Measurements from ENCODE around the gene CHAC1.

The CHAC1 gene, protein sequence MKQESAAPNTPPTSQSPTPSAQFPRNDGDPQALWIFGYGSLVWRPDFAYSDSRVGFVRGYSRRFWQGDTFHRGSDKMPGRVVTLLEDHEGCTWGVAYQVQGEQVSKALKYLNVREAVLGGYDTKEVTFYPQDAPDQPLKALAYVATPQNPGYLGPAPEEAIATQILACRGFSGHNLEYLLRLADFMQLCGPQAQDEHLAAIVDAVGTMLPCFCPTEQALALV

GRCh38 chr15:40952901-40953712, at the start of gene CHAC1:
CHAC1 (plus strand) TSS chr15:40953471; CDS start chr15:40953584, 113 bp downstream.
- in situ Hi-C loops (cut with MboI; ENCODE audit: low sequenced_read_pairs, unreplicated experiment), result no loop called here

GRCh38 chr15:40904552-40905201, 48.6 kb upstream of the CHAC1 start:
- no peak for DNase-seq (ENCODE audit: low spot score)
- in situ Hi-C loops (cut with MboI; ENCODE audit: low sequenced_read_pairs, unreplicated experiment), result loop anchor here (25.0 kb wide), 1 partner anchor 108 kb away; no protein-coding TSS in a partner anchor
- TF ChIP-seq, protein P1, sequence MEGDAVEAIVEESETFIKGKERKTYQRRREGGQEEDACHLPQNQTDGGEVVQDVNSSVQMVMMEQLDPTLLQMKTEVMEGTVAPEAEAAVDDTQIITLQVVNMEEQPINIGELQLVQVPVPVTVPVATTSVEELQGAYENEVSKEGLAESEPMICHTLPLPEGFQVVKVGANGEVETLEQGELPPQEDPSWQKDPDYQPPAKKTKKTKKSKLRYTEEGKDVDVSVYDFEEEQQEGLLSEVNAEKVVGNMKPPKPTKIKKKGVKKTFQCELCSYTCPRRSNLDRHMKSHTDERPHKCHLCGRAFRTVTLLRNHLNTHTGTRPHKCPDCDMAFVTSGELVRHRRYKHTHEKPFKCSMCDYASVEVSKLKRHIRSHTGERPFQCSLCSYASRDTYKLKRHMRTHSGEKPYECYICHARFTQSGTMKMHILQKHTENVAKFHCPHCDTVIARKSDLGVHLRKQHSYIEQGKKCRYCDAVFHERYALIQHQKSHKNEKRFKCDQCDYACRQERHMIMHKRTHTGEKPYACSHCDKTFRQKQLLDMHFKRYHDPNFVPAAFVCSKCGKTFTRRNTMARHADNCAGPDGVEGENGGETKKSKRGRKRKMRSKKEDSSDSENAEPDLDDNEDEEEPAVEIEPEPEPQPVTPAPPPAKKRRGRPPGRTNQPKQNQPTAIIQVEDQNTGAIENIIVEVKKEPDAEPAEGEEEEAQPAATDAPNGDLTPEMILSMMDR (IDR thresholded peaks at IDR 0.05; ENCODE audit: borderline replicate concordance, control extremely low read depth, extremely low read depth, insufficient read depth, missing control alignments), result no peak

More at GRCh38 chr15:40952901-40953712, at the start of gene CHAC1:
- DNase-seq (ENCODE audit: low spot score), result peak; percentile 100
- TF ChIP-seq, protein P1 (IDR thresholded peaks at IDR 0.05; ENCODE audit: borderline replicate concordance, control extremely low read depth, extremely low read depth, insufficient read depth, missing control alignments), result no peak

DNA sequence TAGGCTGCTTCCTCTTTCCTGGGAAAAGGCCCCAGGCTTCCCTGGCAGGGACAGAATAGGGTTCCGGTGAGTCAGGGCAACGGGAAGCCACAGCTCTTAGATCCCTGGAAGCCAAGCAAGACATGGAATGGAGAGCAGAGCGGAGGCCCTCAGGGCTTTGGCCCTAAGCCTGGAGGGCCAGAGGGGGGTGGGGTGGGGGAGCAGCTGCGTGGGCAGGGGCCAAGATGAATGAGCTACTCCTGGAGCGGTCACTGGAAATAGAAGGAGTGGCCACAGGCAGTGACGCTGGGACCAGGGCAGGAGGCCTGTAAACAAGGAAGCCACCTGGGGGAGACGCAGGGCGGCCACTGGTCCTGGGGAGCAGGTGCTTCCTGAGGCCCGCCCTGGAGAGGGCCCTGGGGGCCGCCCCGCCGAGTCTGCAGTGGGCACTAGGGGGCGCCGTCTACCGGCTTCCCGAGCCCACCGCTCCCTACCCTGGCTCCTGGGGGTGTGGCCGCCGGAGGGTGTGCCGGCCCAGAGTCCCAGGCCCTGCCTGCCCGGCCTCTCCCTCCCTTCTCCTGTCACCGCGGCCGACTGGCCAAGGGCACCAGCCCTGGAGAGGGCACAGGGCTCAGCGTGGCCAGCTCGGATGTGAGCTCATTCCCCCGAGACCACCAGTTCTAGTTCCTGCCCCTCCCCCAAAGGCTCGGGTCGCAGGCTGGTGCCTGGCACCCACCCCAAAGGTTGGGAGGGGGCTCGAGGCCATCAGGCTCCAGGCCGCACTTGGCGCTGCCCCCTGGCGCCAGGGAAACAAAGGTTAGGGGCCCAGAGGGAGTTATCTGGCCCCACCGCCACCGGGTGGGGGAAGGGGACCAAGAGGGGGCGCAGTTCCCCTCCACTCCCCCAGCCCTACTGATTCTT, 46.9 kb upstream of the CHAC1 start:
- in situ Hi-C loops (cut with MboI; ENCODE audit: low sequenced_read_pairs, unreplicated experiment), result loop anchor here (25.0 kb wide), 1 partner anchor 106 kb away; no protein-coding TSS in a partner anchor
- TF ChIP-seq, protein P1 (IDR thresholded peaks at IDR 0.05; ENCODE audit: borderline replicate concordance, control extremely low read depth, extremely low read depth, insufficient read depth, missing control alignments), result peak; percentile 79
- DNase-seq (ENCODE audit: low spot score), result peak; percentile 88

GRCh38 chr15:40906991-40907802, 46.1 kb upstream of the CHAC1 start:
- in situ Hi-C loops (cut with MboI; ENCODE audit: low sequenced_read_pairs, unreplicated experiment), result loop anchor here (25.0 kb wide), 1 partner anchor 105 kb away; no protein-coding TSS in a partner anchor
- TF ChIP-seq, protein P1 (IDR thresholded peaks at IDR 0.05; ENCODE audit: borderline replicate concordance, control extremely low read depth, extremely low read depth, insufficient read depth, missing control alignments), result no peak
- DNase-seq (ENCODE audit: low spot score), result no peak

- in situ Hi-C loops (cut with MboI; ENCODE audit: low sequenced_read_pairs, unreplicated experiment), result loop anchor here (25.0 kb wide), 1 partner anchor 104 kb away; no protein-coding TSS in a partner anchor
- TF ChIP-seq, protein P1 (IDR thresholded peaks at IDR 0.05; ENCODE audit: borderline replicate concordance, control extremely low read depth, extremely low read depth, insufficient read depth, missing control alignments), result no peak
- no peak for DNase-seq (ENCODE audit: low spot score)
Measured at GRCh38 chr15:40908095-40908494, 45.2 kb upstream of the CHAC1 start.

Measured in GM13976 (cell line).